Measurements from ENCODE around the gene ADGRD1.

Gene ADGRD1

GRCh38 chr12:131047789-131048610 lies 94.3 kb downstream of the ADGRD1 start:
- H2AFZ ChIP-seq (ENCODE audit: low read depth, low read length): no peak overlapping the region
- no peak overlapping the region for H3K4me3 ChIP-seq (ENCODE audit: low read depth in 1 of 2, low read length in 2 of 2)
- peaks cover 3% of the 10 kb centered on the region for H3K27me3 ChIP-seq (ENCODE audit: insufficient read depth, low read length, poor library complexity)
- TF ChIP-seq, protein P1, sequence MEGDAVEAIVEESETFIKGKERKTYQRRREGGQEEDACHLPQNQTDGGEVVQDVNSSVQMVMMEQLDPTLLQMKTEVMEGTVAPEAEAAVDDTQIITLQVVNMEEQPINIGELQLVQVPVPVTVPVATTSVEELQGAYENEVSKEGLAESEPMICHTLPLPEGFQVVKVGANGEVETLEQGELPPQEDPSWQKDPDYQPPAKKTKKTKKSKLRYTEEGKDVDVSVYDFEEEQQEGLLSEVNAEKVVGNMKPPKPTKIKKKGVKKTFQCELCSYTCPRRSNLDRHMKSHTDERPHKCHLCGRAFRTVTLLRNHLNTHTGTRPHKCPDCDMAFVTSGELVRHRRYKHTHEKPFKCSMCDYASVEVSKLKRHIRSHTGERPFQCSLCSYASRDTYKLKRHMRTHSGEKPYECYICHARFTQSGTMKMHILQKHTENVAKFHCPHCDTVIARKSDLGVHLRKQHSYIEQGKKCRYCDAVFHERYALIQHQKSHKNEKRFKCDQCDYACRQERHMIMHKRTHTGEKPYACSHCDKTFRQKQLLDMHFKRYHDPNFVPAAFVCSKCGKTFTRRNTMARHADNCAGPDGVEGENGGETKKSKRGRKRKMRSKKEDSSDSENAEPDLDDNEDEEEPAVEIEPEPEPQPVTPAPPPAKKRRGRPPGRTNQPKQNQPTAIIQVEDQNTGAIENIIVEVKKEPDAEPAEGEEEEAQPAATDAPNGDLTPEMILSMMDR (IDR thresholded peaks at IDR 0.05; ENCODE audit: borderline replicate concordance, extremely low read depth, low read length, poor library complexity, severe bottlenecking): no peak
- TF ChIP-seq EZH2 (IDR thresholded peaks at IDR 0.05; ENCODE audit: borderline replicate concordance, low read depth, low read length, severe bottlenecking): no peak
- no peak overlapping the region for H3K27ac ChIP-seq (ENCODE audit: low read length)
- peaks cover 8% of the 10 kb centered on the region; the same call in 1 of the 2 replicates for H4K20me1 ChIP-seq (ENCODE audit: insufficient read depth, low read length)
- H3K9me3 ChIP-seq (ENCODE audit: insufficient read depth, low read length, severe bottlenecking): no peaks in the 10 kb centered on the region
- ATAC-seq (ENCODE audit: insufficient read depth, low read depth) (0 out of 3 replicates have a peak, but pooled peaks have one; percentile 14), DNase-seq (no peak)
- no peaks in the 10 kb centered on the region for H3K4me1 ChIP-seq (ENCODE audit: insufficient read depth, low read length)
- no peaks in the 10 kb centered on the region for H3K36me3 ChIP-seq (ENCODE audit: insufficient read depth, low read length)
- no peak overlapping the region for H3K9ac ChIP-seq (ENCODE audit: low read depth, low read length)
- no peaks in the 10 kb centered on the region for H3K79me2 ChIP-seq (ENCODE audit: insufficient read depth, low read length)
- H3K4me2 ChIP-seq (ENCODE audit: insufficient read depth, low read length): no peak overlapping the region

DNA sequence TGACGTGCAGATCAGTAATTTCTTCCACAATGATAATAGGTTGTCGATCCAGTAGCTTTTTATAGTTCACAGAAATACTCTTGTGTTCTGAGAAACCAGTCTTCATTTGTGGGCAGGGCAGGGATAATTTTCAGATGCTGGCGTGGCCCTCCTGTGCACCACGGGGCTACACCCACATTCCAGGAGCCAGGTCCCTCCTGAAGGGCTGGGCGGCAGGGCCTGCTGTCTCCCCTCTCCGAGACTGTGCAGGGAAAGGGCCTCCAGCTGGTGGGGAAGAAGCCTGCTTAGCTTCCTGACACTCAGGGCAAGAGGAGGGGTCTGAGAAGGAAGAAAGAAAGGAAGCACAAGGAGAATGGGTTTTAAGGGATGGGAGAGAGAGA lies 94.9 kb downstream of the ADGRD1 start:
- peaks cover 8% of the 10 kb centered on the region; the same call in 1 of the 2 replicates for H4K20me1 ChIP-seq (ENCODE audit: insufficient read depth, low read length)
- no peak for TF ChIP-seq EZH2 (IDR thresholded peaks at IDR 0.05; ENCODE audit: borderline replicate concordance, low read depth, low read length, severe bottlenecking)
- TF ChIP-seq, protein P1 (IDR thresholded peaks at IDR 0.05; ENCODE audit: borderline replicate concordance, extremely low read depth, low read length, poor library complexity, severe bottlenecking): no peak
- no peak overlapping the region for H3K27ac ChIP-seq (ENCODE audit: low read length)
- H3K4me3 ChIP-seq (ENCODE audit: low read depth in 1 of 2, low read length in 2 of 2): no peak overlapping the region
- no peaks in the 10 kb centered on the region for H3K79me2 ChIP-seq (ENCODE audit: insufficient read depth, low read length)
- no peak overlapping the region for H3K9ac ChIP-seq (ENCODE audit: low read depth, low read length)
- ATAC-seq (ENCODE audit: insufficient read depth, low read depth): no peak
- no peaks in the 10 kb centered on the region for H3K4me1 ChIP-seq (ENCODE audit: insufficient read depth, low read length)
- no peak overlapping the region for H3K4me2 ChIP-seq (ENCODE audit: insufficient read depth, low read length)
- no peaks in the 10 kb centered on the region for H3K36me3 ChIP-seq (ENCODE audit: insufficient read depth, low read length)
- no peak for DNase-seq
- H2AFZ ChIP-seq (ENCODE audit: low read depth, low read length): no peak overlapping the region
- H3K27me3 ChIP-seq (ENCODE audit: insufficient read depth, low read length, poor library complexity): peaks cover 9% of the 10 kb centered on the region
- H3K9me3 ChIP-seq (ENCODE audit: insufficient read depth, low read length, severe bottlenecking): no peaks in the 10 kb centered on the region

- peaks cover 10% of the 10 kb centered on the region for H3K27me3 ChIP-seq (ENCODE audit: insufficient read depth, low read length, poor library complexity)
- DNase-seq: no peak
- no peaks in the 10 kb centered on the region for H3K36me3 ChIP-seq (ENCODE audit: insufficient read depth, low read length)
- TF ChIP-seq, protein P1 (IDR thresholded peaks at IDR 0.05; ENCODE audit: borderline replicate concordance, extremely low read depth, low read length, poor library complexity, severe bottlenecking): no peak
- no peak for TF ChIP-seq EZH2 (IDR thresholded peaks at IDR 0.05; ENCODE audit: borderline replicate concordance, low read depth, low read length, severe bottlenecking)
- no peak overlapping the region for H2AFZ ChIP-seq (ENCODE audit: low read depth, low read length)
- H3K9ac ChIP-seq (ENCODE audit: low read depth, low read length): no peak overlapping the region
- H3K27ac ChIP-seq (ENCODE audit: low read length): no peak overlapping the region
- H3K4me1 ChIP-seq (ENCODE audit: insufficient read depth, low read length): no peaks in the 10 kb centered on the region
- no peak for ATAC-seq (ENCODE audit: insufficient read depth, low read depth)
- H3K9me3 ChIP-seq (ENCODE audit: insufficient read depth, low read length, severe bottlenecking): no peaks in the 10 kb centered on the region
- H3K79me2 ChIP-seq (ENCODE audit: insufficient read depth, low read length): no peaks in the 10 kb centered on the region
- H4K20me1 ChIP-seq (ENCODE audit: insufficient read depth, low read length): peaks cover 8% of the 10 kb centered on the region; the same call in 1 of the 2 replicates
- H3K4me2 ChIP-seq (ENCODE audit: insufficient read depth, low read length): no peak overlapping the region
- H3K4me3 ChIP-seq (ENCODE audit: low read depth in 1 of 2, low read length in 2 of 2): no peak overlapping the region
Observed at GRCh38 chr12:131049002-131049401, 95.3 kb downstream of the ADGRD1 start.

Measured in DND-41 (cell line).